Measurements from ENCODE around the gene CIAO3. TPM values are rescaled to one million over a fixed set of nuclear protein-coding genes. Genes with fewer than 3 reads are reported as not detected.
"Not testable (repeated sequence)": the region's sequence is repeated elsewhere in the genome, so short reads cannot be mapped to it uniquely, and the experiment has no call there.

CIAO3 gene
- total RNA-seq, 1 donor from 2014 or later: 33.2 TPM

DNA sequence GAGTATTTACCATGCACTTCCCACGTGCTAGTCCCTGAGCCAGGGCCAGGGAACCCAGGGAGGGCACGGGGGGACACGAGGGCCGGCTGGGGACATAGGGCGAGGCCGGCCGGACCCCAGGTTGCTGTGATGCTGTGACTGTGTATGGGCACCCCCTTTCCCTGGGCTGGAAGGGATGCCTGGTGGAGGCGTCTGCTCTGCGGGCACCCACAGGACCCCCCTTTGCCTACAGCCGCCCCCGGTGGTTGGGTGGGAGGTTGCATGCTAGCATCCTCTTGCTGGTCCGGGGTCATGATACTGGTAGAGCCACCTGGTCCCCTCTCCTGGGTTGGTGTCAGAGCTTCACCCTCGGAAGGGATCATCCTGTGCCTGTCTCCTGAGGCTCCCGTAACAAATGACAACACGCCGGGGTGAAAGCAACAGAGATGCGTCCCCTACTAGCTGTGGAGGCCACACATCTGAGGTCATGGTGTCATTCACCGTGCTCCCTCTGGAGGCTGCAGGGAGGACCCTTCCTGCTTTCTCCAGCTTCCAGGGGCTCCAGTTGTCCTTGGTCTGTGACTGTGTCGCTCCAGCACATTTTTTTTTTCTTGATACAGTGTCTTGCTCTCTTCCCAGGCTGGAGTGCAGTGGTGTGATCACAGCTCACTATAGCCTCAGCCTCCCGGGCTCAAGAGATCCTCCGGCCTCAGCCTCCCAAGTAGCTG lies 3.1 kb upstream of the CIAO3 start:
- H3K36me3 ChIP-seq (ENCODE audit: control insufficient read depth, insufficient read depth, low read length): no peaks in the 10 kb centered on the region
- TF ChIP-seq, protein P1, sequence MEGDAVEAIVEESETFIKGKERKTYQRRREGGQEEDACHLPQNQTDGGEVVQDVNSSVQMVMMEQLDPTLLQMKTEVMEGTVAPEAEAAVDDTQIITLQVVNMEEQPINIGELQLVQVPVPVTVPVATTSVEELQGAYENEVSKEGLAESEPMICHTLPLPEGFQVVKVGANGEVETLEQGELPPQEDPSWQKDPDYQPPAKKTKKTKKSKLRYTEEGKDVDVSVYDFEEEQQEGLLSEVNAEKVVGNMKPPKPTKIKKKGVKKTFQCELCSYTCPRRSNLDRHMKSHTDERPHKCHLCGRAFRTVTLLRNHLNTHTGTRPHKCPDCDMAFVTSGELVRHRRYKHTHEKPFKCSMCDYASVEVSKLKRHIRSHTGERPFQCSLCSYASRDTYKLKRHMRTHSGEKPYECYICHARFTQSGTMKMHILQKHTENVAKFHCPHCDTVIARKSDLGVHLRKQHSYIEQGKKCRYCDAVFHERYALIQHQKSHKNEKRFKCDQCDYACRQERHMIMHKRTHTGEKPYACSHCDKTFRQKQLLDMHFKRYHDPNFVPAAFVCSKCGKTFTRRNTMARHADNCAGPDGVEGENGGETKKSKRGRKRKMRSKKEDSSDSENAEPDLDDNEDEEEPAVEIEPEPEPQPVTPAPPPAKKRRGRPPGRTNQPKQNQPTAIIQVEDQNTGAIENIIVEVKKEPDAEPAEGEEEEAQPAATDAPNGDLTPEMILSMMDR (IDR thresholded peaks at IDR 0.05; ENCODE audit: insufficient read depth, low read length, severe bottlenecking): peak; percentile 6
- DNase-seq (ENCODE audit: low read depth) (no peak), FAIRE-seq (no peak)
- H3K4me3 ChIP-seq (ENCODE audit: low read depth, low read length): no peak overlapping the region
- H3K27me3 ChIP-seq (ENCODE audit: control insufficient read depth, insufficient read depth, low read length): no peaks in the 10 kb centered on the region

DNA sequence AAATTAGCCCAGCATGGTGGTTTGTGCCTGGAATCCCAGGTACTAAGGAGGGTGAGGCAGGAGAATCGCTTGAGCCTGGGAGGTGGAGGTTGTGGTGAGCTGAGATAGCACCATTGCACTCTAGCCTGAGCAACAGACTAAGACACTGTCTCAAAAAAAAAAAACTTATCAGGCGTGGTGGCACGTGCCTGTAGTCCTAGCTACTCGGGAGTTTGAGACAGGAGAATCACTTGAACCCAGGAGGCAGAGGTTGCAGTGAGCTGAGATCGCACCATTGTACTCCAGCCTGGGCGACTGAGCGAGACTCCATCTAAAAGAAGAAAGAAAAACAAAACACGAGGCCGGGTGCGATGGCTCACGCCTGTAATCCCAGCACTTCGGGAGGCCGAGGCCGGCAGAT lies 2.1 kb upstream of the CIAO3 start:
- H3K4me3 ChIP-seq (ENCODE audit: low read depth, low read length); H3K27me3 ChIP-seq (ENCODE audit: control insufficient read depth, insufficient read depth, low read length); H3K36me3 ChIP-seq (ENCODE audit: control insufficient read depth, insufficient read depth, low read length); FAIRE-seq; DNase-seq (ENCODE audit: low read depth): not testable (repeated sequence)

DNA sequence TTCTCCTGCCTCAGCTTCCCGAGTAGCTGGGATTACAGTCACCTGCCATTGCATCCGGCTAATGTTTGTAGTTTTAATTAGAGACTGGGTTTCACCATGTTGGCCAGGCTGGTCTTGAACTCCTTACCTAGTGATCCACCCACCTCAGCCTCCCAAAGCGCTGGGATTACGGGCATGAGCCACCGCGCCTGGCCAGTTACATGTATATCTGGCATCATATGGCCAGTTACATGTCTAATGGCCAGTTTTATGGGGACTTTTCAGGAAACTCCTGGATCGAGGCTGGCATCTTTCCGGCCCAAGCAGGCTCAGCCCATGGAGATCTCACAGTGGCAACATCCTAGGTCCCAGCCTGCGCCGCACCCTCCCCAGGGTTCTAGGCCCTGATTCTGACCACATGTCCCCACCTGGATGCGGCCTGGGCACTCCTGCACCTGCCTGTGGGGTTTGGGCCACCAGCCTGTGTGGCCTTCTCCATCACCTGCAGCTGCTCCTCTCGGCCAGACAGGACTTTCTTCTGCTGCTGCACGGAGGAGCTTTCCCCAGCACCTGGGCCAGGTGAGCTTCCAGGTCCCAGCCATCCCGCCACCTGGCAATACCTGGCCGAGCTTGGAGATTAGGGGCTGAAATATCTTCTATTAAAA lies 1.3 kb upstream of the CIAO3 start:
- no peaks in the 10 kb centered on the region for H3K36me3 ChIP-seq (ENCODE audit: control insufficient read depth, insufficient read depth, low read length)

DNA sequence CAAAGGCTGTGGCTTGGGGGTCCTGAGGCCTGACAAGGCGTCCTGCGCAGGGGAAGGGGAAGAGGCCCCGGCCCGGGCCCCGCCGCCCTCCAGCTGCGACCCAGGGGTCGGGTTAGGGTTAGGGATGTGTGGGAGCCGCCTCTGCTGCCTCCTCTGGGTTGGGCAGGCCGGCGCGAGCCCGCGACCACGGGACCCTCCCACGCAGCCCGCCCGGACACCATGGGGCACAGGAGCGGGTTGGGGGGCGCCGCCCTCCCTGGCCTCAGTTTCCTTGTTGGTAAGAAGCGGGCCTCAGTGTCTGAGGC lies 386 bp downstream of the CIAO3 start:
- FAIRE-seq: no peak
- Histone ChIP-seq H3K27me3 (ENCODE audit: control insufficient read depth, insufficient read depth, low read length) (no peaks in the 10 kb centered on the region), H3K4me3 (ENCODE audit: low read depth, low read length) (peak overlapping the region; percentile 95), H3K36me3 (ENCODE audit: control insufficient read depth, insufficient read depth, low read length) (peaks cover 7% of the 10 kb centered on the region)
- DNase-seq (ENCODE audit: low read depth): no peak
- TF ChIP-seq, protein P1 (IDR thresholded peaks at IDR 0.05; ENCODE audit: insufficient read depth, low read length, severe bottlenecking): no peak

More for the DNA sequence above, 1.3 kb upstream of the CIAO3 start:
- TF ChIP-seq, protein P1 (IDR thresholded peaks at IDR 0.05; ENCODE audit: insufficient read depth, low read length, severe bottlenecking): no peak
- Histone ChIP-seq H3K4me3 (ENCODE audit: low read depth, low read length) (no peak overlapping the region), H3K27me3 (ENCODE audit: control insufficient read depth, insufficient read depth, low read length) (no peaks in the 10 kb centered on the region)
- no peak for FAIRE-seq
- DNase-seq (ENCODE audit: low read depth): no peak

DNA sequence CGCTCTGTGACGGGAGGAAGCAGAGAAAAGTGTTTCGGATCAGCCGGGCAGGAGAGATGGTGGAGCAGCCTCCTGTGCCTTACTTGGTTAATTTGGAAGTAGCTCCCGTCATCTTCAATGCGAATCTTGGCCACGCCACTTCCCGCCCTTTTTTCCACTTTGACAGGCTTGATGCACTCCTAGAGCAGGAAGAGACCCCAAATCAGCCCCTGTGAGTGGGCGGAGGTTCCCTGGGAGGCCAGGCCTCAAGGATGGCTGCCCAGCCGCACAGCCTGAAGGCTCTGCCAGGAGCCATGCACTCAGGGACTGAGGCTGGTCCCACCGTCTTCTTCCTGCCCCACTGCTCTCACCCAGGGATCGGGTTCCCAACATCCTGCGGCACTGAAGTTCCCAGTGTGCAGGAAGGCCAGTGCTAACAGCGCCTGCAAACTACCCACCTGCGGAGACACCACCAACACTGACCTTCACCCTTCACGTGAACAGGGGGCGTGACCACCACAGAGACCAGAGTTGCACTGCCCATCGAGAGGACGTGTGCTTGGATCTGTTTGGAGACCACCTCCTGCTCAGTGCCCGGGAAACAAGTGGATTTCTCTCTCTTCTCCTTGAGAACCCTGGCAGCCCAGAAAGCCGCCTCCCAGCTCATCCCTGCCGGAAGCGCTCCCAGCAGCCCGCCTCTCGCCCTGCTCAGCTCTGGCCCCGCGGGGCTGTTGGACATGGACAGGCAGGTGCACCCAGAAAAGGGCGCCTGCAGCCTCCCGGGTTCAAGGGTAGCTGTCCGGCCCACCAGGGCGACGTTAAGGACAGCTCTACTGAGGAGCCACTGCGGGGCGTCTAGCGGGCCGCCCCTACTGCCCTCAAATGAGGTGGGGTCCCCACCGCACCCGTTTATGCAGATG lies 988 bp downstream of the CIAO3 start:
- H3K4me3 ChIP-seq (ENCODE audit: low read depth, low read length): peak overlapping the region; percentile 95
- no peak for DNase-seq (ENCODE audit: low read depth)
- FAIRE-seq: no peak
- TF ChIP-seq, protein P1 (IDR thresholded peaks at IDR 0.05; ENCODE audit: insufficient read depth, low read length, severe bottlenecking): no peak
- H3K27me3 ChIP-seq (ENCODE audit: control insufficient read depth, insufficient read depth, low read length): no peaks in the 10 kb centered on the region
- H3K36me3 ChIP-seq (ENCODE audit: control insufficient read depth, insufficient read depth, low read length): peaks cover 9% of the 10 kb centered on the region

DNA sequence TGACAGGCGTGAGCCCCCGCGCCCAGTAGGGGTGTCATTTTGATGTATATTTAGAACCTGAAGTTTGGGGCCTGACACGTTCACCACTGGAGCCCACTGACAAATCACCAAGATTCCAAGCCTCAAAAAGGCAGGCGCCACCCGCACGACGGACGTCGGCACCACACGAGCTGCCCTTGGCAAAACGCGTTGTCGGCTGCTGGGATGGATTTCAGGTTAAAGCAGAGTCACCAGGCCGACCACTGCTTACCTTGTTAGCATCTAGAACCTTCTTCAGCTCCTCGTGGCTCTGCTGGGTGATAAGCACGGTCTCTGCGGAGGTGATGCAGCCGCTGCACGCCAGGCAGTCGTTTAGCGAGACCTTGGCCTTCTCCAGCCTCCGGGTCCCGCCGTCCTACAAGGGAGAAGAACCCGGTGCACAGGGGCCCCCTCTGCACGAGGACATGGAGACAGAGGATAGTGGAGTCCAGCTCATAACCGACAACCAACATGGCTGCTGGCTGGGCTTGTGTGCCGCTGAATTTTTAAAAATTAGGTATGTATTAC lies 3.8 kb downstream of the CIAO3 start:
- DNase-seq (ENCODE audit: low read depth): no peak
- FAIRE-seq: no peak
- H3K36me3 ChIP-seq (ENCODE audit: control insufficient read depth, insufficient read depth, low read length): peaks cover 24% of the 10 kb centered on the region
- TF ChIP-seq, protein P1 (IDR thresholded peaks at IDR 0.05; ENCODE audit: insufficient read depth, low read length, severe bottlenecking): no peak
- no peaks in the 10 kb centered on the region for H3K27me3 ChIP-seq (ENCODE audit: control insufficient read depth, insufficient read depth, low read length)
- H3K4me3 ChIP-seq (ENCODE audit: low read depth, low read length): no peak overlapping the region

All from bronchial epithelial cell (primary cell).